Measurements from ENCODE around the gene SLC49A3.

DNA sequence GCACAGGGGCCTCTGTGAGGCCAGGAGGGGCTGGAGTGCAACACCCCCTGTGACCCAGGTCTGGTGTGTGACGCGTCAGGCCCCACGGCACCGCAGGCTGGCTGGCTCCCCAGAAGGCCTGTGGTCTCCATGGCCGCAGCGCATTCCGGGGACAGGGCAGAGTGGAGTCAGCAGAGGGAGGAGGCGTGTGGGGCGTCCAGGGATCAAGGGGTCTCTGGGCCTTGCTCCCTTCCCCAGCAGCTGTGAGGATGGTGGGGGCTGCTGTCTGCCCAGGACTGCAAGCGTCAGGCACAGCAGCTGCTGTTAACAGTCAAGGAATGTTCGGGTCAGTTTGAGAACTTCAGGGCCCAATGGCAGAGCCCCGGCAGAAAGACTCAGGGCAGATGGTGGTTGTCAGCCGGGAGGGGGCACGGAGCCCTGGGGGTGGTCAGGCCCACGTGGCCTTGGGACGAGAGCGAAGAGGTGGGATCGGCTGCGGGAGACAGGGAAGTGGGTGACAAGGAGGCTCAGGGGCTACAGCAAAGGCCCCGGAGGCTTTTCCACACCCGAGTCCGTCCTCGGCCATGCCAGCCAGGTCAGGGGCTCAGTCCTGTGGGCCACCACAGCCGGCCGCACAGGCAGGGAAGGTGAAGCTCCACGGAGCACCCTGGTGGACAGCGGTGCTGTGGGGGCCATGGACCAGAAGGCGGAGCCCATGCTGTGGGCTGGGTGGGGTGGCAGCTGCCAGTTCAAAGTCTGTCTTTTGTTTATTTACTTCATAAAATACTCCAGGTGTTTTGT is 35.0 kb upstream of the SLC49A3 start:
- TF ChIP-seq, protein P1, sequence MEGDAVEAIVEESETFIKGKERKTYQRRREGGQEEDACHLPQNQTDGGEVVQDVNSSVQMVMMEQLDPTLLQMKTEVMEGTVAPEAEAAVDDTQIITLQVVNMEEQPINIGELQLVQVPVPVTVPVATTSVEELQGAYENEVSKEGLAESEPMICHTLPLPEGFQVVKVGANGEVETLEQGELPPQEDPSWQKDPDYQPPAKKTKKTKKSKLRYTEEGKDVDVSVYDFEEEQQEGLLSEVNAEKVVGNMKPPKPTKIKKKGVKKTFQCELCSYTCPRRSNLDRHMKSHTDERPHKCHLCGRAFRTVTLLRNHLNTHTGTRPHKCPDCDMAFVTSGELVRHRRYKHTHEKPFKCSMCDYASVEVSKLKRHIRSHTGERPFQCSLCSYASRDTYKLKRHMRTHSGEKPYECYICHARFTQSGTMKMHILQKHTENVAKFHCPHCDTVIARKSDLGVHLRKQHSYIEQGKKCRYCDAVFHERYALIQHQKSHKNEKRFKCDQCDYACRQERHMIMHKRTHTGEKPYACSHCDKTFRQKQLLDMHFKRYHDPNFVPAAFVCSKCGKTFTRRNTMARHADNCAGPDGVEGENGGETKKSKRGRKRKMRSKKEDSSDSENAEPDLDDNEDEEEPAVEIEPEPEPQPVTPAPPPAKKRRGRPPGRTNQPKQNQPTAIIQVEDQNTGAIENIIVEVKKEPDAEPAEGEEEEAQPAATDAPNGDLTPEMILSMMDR (IDR thresholded peaks at IDR 0.05; ENCODE audit: borderline replicate concordance, extremely low read depth, low read length, poor library complexity, severe bottlenecking): no peak
- no peak for TF ChIP-seq EZH2 (IDR thresholded peaks at IDR 0.05; ENCODE audit: borderline replicate concordance, low read depth, low read length, severe bottlenecking)
